ENCODE measurements around the gene KCNQ1OT1.

The KCNQ1OT1 gene

DNA sequence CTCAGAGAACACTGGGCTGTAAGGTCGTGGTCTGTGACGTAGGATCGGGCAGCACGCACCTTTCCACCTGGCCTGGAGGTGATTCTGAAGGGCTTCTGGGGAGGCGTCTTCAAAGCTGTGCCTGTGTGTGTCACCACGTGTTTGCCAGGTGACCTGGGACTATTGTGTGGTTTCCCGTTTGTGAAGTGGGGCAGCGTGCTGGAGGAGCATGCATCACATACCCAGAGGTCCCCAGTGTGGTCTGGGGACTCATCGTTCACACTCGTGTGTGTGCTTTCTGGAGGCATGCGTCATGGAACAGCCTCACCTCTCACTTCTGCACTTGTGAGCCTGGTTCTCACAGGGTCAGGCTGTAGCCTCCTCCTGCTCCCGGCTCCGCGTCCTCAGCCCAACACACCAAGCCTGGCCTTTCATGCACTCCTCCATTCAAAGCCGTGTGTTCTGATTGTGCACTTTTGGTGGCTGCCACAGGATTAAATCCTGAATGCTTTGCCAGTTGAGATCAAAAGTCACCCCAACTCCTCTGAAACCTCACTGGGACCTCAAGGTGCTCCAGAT, 106.3 kb downstream of the KCNQ1OT1 start:
- no peak for DNase-seq (ENCODE audit: low read depth)

DNA sequence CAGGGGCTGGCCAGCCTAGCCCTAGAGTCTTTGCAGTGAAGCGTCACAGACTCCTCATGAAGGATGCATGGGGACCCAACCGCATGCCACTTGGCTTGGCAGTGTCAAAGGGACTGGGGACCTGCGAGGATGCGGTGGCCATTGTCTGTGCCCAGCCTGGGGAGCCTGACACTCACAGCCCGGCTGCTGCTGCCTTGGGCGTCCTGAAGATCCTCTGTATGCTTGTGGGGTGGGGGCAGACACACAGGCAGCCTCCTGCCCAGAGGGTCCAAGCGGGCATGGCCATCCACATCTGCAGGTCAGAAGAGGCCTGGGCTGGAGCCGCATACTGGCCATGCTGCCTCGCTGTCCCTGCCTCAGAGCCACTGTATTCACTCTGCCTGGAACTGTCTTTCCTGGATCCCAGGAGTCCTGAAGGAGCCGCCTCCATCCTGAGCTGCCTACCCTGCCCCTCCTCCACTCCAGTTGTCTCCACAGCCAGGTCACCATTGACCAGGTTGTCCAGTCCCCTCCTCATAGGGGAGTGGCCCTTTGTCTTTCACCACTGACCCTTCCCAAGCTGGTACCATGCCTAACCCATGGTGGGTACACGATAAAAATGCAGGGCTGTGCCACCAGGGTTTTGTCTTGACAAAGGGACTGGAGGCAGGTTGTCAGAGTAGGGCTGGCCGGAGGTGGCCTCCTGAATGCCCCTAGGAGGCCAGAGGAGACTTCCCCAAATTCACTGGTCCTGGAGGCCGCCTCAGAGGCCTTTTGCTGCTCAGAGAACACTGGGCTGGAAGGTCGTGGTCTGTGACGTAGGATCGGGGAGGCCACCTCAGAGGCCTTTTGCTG, 107.0 kb downstream of the KCNQ1OT1 start:
- DNase-seq (ENCODE audit: low read depth), result no peak

DNA sequence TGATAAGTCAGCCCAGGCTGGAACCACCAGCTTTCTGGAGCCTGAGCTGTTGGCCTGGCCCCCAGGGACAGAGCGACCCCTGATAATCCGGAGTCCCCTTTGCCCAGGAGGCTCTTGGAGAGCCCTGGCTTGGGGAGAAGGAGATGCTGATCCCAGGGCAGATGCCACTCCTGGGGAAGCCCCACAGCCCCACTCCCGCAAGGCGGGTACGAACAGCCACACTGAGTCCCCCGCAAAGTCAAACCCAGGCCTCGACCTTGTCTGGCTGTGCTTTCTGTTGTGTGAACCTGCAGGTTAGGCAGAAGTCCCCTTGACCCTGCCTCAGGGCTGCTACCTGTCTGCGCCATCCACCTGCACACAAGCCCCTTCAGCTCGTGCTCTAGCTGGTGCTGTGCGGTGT, 108.0 kb downstream of the KCNQ1OT1 start:
- DNase-seq (ENCODE audit: low read depth), result no peak

DNA sequence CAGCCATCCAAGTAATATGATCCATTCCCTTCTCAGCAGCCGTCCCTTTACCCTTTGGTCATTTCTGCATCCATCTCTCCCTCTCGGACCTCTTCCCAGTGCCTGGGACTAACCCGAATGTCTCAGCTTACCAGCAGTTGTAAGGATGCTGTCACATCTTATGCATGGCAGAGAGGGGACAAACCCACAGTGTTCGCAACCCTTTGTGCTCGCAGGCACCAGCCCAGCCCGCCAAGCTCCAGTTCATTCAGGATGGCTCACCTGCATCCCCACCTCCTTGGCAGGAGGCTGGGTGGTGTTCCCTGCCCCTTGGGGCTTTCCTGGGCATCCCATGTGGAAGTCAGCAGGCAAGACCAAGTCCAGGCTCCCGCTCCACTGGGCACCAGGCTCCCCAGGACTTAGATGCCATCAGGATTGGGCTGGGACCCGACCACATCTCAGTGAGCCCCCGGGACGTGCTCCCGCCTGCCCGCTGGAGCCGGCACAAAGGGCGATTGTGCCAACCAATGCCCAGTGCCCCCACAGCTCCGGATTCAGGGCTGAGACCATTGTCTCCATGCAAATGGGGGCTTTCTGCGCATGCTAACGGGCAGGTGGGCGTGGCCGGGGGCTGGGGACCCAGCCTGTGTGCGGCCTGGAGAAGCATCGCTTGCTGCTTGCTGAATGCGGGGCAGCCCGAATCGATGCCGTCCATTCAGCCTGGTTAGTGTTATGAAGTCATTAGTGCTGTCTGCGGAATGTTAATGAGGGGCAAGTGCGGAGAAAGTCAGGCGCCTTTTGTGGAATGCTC, 108.6 kb downstream of the KCNQ1OT1 start:
- no peak for DNase-seq (ENCODE audit: low read depth)

DNA sequence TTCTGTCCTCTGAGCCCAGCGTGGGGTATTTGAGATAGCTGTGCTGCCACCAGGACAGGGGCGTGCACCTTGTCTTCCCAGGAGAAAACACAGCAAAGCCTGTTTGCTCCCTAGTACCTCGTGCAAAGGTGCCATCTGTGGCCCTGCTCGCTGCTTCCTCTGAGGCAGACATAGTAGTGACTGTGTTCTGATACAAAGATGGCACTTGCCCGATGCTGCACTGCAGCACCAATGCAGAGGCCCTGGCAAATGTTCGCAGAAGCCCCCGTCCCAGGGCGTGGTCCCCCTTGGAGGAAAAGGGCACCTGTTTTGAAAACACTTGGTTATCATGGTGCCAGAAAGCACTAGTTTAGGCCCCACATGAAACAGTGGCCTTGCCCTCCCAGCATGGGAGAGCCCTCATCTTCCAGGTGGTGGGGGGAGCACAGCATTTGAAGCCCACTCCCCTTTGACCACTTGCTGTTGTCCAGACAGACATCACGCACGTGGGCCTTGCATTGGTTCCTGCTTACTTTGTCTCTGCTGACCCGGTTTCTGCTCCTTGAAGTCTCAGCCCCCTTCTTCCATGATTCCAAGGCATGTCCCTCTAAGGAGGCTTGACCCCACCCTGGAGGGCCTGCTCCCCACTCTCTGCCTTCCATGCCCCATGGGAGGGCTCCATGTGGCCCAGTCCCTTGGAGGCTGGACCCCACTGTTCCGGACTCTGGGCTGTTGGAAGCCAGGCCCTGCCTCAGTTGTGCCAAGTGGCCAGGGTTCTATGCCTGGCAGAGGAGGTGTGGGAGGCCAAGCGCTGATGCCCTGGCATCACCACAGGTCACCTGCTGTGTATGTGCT, 109.4 kb downstream of the KCNQ1OT1 start:
- no peak for DNase-seq (ENCODE audit: low read depth)

DNA sequence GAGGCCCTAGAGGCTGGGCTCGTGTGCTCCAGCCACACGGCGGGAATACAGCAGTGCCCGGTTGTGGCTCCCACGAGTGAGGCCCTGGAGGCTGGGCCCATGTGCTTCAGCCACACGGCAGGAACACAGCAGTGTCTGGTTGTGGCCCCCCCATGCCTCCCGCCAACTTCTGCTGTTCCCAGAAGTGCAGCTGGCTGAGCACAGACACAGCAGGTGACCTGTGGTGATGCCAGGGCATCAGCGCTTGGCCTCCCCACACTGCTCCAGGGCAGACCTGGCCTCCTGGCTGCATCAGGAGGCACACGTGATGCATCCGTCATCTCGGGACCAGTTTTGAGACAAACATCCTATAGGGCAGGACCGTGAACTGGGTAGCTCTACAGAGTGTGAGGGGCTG, 110.3 kb downstream of the KCNQ1OT1 start:
- DNase-seq (ENCODE audit: low read depth), result no peak

DNA sequence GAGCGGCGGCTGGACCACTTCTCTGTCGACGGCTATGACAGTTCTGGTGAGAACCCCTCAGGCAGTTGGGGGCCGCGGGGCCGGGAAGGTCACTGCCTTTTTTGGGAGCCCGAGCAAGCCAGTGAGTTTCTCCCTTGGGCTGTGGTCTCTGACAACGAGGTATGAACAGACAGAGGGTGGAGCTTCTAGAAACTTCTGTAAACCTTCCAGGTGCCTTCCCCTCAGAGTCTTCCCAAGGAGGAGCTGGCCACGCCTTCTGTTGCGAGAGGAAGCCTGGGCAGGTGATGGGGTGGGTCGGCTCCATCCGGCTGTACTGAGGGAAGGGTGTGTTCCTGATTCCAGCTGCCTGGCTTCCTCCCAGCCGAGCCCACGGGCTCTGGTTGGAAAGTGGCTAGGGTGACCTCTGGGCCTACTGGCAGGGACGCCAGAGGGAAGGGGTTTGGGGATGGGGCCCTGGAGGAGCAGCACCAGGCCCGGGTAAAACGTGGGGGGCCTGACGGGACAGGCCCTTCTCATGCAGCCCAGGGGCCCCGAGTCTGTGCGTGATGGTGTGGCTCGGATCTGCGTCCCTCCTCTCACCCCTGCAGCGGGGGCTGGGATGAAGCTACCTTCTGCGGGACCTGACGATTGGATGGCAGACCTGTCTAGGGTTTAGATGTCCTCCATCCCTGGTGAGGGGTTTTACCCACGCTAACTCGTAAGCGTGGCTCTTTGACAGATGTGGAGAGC, 110.8 kb downstream of the KCNQ1OT1 start:
- DNase-seq (ENCODE audit: low read depth), result no peak

DNA sequence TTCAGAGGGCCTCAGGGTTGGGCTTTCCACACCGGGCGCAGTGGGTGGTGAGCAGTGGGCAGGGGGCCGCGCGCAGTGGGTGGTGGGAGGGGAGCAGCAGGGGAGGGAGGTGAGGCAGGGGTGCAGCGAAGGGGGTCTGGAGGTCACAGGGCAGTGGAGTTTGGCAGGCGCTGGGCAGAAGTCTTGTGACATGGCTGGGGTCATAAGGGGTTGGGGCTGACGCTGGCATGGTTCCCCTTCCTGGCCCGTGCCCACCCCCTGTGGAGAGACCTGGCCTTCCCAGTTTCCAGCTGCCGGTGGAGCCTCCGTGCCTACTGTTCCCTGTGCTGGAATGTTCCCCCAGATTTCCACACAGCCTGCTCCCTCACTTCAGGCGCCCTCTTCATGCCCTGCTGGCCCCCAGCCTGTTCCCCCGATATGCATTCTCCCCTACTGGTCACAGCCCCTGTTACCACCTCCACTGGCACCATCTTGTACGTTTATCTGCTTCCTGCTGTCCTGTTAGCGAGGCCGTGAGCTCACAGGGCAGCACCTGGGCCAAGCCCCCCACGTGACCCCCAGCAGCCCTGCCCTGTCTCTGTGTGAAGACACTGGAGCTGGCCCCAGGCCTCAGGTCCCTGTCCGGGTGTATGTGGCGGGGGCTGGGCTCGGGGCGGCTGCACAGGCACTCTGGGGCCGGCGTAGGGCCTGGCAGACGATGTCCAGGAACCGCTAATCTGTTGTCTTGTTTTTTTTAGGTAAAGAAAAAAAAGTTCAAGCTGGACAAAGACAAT, 111.6 kb downstream of the KCNQ1OT1 start:
- DNase-seq (ENCODE audit: low read depth), result no peak

DNA sequence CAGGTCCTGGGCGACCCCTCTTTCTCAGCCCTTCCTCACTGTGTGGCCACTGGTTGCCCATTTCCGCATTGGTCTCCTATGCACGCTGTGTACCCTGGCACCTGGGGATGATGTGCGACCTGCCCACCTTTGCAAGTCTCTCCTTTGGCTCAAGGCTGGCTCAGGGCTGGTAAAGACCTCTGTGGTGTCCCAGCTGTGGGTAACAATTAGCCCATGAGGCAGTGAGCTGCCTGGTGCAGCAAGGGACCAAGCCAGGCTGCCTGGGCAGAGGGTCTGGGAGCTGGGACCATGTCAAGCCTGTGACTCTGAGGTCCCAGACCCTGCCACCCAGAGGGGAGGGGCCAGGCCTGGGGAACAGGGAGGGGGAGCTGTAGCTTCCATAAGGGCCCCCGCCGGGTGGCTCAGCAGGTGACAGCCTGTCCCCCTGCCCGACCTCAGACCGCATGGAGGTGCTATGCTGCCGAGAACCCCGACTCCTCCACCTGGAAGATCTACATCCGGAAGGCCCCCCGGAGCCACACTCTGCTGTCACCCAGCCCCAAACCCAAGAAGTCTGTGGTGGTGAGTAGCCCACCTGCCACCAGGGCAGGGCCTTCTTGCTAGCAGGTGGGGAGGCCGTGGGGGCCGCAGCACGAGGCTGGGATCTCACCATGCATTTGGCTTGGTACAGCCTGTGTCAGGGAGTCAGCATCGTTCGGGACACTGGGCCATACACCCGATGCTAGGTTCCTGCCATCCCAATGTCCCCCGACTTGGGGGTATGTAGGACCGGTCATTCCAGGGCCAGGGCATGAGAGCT, 112.5 kb downstream of the KCNQ1OT1 start:
- no peak for DNase-seq (ENCODE audit: low read depth)

DNA sequence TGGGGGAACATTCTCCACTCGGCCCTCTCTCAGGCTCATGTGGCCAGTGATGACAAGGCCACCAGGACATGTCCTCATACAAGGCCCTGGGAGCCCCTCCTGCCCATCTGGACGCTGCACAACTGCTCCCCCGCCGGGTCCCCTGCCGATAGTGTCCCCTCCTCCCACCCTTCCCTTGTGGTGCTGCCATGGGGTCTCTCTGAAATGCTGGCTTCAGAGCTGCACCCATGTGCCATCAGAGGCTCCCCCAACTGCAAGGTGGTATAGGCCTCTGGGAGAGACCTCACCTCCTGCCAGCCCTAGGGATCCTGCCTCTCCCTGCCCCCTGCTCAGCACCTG, 113.0 kb downstream of the KCNQ1OT1 start:
- no peak for DNase-seq (ENCODE audit: low read depth)

DNA sequence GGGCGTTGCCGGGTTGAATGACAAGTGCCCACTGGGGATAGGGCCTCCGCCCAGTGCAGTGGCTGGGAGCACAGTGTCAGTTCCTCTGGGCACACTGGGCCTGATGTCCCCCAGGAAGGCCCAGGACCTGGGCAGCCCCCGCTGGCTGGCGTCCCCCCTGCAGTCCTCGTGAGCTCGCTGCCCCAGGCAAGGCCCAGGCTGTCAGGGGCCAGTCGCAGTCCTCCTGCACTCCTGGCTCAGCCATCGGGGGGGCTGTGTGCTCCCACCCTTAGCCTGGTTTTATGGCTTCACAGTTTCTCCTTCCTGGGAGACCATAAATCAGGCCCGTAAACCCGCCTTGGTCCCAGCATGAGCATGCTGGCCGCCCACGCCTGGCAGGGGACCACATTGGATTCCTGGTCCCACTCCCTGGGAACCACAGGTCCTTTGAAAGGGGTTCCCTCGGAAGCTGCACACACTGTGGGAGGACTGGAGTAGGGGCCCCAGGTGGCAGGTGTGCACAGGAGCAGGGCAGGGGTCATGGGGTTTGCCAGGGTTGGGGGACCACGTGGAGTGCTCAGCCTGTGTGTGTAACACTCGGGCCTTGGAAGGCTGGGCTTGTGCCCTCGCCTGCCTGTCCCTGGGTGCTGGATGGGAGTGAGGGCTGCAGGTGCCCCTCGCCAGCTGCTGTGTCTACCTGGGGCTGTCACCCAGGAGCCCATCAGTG, 113.6 kb downstream of the KCNQ1OT1 start:
- DNase-seq (ENCODE audit: low read depth), result no peak

DNA sequence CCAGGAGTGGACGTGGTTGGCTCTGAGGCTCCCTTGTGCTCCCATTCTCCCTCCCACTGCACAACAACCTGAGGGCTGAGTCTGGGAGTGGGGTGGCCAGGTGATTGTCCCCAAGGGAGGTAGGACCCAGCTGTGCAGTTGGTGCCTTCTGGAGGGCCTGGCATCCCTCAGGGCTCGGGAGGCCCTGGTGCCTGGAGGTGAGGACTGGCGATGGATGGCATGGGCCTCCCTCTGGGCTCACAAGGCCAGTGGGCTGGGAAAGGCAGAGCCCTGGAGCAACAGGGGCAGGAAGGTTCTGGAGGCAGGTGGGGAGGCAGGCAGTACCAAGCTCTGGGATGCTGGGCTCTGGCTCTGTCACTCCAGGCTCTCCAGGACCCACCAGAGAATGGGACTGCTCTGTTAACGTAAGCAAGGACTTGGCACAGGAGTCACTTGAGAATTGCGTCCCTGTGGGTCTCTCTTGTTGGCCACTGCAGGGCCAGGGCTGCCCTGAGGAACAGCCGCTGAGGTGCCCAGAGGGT, 114.2 kb downstream of the KCNQ1OT1 start:
- DNase-seq (ENCODE audit: low read depth), result no peak

DNA sequence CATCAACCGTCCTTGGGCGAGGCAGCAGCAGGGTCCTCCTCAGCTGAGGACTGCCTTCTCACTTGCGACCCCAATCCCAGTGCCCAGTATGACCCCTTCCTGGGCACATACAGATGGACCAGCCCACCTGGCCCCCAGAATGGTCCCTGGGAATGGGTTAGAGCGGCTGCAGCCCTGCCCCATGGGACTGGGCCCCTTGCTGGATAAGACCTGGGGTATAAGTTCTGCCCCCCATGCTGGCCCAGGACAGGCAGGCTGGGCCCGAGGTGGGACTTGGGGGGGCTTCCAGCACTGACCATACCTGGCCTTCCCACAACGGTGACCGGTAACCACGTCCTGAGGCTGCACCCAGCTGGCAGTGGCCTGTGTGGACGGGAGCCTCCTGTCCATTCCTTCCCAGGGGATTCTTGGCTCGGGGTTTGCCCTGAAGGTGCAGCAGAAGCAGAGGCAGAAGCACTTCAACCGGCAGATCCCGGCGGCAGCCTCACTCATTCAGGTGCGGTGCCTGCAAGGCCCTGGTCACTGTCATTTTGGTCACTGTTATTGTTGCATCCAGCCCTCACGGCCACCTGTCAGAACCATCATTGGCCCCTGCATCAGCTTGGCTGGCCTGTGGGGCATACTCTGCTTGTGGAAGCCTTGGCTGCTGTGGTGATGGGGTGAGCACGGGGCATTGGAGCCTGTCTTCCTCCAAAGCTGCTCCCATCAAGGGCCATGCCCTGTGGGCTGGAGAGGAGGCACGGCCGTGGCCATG, 114.8 kb downstream of the KCNQ1OT1 start:
- DNase-seq (ENCODE audit: low read depth), result no peak

DNA sequence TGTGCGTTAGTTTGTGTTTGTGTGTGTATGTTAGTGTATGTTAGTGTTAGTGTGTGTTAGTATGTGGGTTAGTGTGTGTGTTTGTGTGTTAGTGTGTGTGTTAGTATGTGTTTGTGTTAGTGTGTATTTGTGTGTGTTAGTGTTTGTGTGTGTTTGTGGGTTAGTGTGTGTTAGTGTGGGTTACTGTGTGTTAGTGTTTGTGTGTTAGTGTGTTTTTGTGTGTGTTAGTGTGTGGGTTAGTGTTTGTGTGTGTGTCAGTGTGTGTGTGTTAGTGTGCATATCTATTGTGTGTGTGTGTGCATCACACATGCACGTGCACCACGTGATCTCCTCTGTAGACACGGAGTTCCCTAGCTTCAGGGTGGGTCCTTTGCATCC, 115.4 kb downstream of the KCNQ1OT1 start:
- no peak for DNase-seq (ENCODE audit: low read depth)

DNA sequence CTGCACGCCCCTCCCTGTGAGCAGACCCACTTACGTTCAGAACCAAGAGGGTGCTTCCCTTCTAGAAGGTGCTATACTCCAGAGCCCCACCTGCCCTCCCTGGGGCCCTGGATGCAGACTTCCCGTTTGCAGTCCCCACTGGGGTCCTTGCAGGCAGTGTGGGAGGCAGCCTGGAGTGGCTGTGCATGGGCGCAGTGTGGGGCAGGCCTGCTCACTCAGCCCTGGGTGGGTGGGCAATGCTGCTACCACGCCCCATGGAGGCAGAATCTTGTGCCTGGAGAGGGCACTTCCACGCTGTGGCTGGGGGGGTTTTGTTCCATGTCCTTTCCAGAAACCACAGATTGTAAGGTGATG, 116.2 kb downstream of the KCNQ1OT1 start:
- no peak for DNase-seq (ENCODE audit: low read depth)

DNA sequence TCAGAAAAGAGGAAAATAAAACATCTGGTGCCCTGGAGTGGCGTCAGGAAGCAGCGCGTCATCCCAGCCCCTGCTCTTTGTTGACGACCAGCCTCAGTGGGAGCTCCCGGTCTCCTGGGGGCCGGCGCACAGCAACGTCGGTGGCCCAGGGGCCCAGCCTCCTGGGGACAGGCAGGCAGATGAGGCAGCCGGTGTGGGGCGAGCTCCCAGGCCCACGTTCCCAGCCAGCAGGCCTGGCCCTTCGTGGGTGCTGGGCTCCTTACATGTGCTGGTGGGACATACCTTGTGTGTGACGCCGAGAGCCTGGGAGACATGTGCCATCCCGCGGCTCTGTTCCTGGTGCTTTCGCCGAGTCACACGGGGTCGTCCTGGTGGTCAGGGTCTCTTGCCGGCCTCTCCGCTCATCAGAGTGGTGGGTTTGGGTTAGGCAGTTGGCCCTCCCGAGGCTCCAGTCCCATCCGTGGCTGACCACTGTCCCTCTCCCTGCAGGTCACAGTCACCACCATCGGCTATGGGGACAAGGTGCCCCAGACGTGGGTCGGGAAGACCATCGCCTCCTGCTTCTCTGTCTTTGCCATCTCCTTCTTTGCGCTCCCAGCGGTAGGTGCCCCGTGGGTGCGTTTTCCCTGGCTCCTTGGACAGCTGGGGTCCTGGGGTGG, 116.7 kb downstream of the KCNQ1OT1 start:
- DNase-seq (ENCODE audit: low read depth), result no peak

DNA sequence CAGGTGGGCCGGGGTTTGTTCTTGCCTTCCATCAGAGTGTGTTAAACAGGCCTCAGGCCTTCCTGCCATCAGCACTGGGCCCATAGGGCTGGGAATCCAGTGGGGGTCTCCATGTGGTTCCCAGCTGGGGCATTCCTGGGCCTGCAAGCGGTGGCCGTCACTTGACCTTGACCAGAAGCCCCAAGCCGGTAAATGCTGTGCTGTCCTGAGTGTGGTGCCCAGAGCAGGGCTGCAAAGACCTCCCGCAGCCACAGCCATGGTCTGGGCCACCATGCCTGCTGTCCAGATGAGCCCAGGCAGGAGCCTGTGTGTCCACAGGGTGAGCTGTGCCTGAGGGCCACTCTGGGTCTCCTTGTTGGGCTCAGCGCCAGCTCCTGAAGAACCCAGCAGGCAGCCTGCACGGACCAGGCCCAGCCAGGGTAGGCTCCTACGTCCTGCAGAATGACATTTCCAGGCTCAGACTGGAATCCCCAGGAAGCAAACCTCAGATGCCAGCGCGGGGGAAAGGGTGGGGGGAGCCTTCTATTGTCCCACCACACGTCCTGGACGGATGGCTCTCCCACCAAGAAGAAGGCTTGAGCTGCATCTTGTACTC, 117.3 kb downstream of the KCNQ1OT1 start:
- DNase-seq (ENCODE audit: low read depth), result no peak

DNA sequence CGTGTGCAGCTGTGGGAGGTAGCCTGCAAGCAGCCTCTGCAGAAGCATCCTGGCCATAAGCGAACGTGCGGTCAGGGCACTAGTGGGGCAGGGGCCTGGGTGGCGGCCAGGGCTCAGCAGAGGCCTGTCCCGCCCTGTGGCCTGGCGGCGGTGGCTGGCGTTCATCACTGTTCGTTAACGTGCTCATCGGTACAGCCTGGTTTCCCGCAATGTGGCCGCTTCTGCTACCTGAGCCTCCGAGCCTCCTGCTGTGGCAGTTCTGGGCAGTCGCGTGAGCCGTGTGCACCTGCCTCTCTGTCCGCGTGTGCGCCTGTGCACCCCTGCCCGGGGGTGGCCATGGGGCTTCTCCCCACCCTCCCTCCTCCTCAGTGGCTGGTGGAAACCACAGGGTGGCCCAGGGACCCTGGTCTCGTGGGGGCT, 117.9 kb downstream of the KCNQ1OT1 start:
- DNase-seq (ENCODE audit: low read depth), result no peak

Data from fibroblast of the conjunctiva (primary cell).